Hematopoietic multipotent progenitor cell (in vitro differentiated cells): ENCODE results near the gene MARK2. TPM values are rescaled to one million over a fixed set of nuclear protein-coding genes. Genes with fewer than 3 reads are reported as not detected.

Source experiments
- DNase-seq, 3 donors: peaks; one replicate each; pipeline ENCODE4 v3.0.0-alpha.2; 2011 to 2015; ENCODE audit warnings: low read depth in 2 of 3, low spot score in 2 of 3
- total RNA-seq: library from RNA; depleted of rRNA; stranded (reverse); fragments of >200 nt; gene quantifications from one replicate; pipeline ENCODE4 v1.2.3, GENCODE V29; 2012

MARK2 gene
- total RNA-seq, 1 donor = 19.4 TPM

DNA sequence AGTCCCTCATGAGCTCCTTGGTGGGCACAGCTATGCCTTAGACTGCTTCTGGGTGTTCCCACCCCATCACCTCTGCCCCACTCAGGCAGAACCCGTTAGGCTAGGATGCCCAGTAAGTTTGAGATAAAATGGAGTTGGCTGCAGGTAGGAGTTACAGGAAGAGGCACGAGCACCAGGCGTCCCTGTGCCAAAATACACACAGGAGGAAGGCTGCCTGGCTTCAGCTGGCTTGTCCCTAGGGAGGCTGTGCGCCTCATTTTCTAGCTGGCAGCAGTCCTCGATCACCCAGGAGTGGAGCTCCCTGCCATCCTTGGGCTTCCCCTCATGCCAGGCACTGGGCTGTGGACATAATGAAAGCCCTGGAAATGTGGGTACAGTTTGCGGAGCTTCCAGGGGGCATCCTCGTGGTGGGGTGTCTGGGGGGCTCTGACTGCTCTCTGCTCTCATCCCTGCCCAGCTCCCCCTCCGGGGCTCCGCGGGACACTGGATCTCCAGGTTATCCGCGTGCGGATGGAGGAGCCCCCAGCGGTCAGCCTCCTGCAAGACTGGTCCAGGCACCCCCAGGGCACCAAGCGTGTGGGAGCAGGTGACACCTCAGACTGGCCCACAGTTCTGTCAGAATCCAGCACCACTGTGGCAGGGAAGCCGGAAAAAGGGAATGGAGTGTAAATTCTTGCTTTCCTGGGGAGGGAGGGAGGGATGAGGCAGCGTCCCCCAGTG is 12.3 kb upstream of the MARK2 start:
- no peak for DNase-seq

DNA sequence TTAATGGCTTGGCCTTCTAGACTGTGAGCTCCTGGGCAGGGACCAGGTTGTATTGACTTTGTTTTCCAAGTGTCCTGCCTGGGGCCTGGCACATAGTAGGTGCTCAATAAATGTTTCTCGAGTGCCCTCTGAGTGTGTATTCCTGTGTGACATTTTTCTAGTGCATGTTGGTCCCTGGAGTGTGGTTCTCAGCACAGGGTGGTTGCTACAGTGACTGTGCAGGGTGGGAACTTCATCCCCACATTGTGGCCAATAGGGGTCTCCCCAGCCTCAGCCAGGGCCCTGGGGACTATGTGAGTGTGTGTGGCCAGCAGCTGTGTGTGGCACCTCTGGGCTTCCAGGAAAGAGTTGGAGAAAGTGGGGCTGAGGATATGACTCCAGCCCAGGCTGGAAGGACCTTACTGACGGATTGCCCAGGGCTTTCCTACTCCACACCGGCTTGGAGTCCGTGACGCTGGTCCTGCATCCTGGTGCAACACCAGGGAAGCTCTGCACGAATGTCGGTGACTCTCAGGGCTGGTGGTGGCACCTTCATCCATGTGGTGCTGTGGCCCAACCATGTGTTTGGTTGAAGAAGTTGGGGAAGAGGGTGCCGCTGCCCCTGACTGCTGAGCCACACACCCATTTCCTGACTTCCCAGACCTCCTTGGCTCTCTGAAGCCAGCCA is 9.0 kb upstream of the MARK2 start:
- DNase-seq = peak in 2 of 3 donors; percentile 42 to 64

DNA sequence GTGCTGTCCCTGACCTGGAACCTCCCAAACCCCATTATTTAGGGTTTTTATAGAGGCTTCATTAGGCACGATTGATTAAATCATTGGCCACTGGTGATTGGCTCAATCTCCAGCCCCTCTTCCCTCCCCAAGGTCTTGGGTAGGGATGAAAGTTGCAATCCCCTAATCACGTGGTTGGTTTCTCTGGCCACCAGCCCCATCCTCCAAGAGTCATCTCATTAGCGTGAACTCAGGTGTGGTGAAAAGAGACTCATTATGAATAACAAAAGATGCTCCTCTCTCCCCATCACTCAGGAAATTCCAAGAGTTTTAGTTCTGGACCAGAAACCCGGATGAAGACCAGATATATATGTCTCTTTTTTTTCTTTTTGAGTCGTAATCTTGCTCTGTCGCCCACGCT is 7.6 kb upstream of the MARK2 start:
- DNase-seq = no peak

DNA sequence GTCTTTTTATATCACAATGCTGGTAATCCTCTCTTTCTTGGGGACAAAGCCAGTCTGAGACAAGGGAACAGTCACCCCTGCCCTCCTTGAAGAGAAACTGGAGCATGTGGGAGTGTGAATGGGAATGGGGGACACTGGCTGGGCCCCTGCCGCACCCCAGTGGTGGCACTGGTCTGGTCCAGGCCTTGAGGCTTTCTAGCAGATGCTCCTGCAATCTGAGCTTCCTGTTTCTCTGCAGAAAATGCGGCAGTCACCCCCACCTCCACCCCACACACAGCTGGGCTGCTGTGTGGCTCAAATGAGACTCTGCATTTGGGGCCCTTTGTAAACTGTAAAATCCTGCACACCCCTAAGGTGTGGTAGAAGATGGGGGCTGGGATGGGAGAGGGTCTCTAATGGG is 6.6 kb upstream of the MARK2 start:
- peak in 1 of 3 donors; percentile 42 for DNase-seq

DNA sequence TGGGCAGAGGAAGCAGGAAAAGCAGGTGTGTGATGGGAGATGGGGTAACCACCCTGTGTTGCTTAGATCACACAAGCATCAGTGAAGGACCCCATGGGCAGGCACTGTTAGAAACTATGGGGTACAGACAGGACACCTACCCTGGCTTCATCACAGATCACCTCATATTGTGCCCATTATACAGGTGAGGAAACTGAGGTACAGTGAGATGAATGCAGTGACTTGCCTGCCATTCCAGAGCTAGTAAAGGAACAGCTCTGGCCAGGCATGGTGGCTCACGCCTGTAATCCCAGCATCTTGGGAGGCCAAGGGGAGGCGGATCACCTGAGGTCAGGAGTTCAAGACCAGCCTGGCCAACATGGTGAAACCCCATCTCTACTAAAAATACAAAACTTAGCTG is 5.9 kb upstream of the MARK2 start:
- no peak for DNase-seq

DNA sequence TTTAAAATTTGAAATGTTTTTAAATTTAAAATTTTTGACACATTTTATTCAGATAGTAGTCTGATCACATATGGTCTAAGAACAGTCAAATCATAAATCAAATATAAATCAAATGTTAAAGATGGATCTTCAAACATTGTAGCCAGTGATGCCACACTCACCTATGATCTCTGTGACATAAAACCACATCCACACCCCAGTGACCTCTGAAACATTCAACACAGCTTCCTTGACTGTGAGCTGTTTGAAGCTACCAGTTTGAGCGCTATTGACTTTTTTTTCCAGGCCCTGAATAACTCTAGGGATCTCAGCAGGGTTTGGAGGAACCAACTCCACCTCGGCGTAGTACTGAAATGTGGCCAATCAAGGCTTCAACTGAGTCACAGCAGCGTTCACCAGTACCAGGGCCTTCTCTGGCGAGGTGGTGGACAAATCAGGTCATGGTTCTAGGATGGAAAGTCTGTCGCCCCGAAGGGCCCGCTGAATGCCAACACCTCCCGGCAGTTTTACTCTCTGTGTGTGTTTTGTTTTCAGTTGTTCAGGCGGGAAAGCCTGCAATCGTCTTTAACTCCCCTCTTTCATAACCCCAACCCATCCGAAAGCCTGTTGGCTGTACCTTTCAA is 4.3 kb upstream of the MARK2 start:
- no peak for DNase-seq

DNA sequence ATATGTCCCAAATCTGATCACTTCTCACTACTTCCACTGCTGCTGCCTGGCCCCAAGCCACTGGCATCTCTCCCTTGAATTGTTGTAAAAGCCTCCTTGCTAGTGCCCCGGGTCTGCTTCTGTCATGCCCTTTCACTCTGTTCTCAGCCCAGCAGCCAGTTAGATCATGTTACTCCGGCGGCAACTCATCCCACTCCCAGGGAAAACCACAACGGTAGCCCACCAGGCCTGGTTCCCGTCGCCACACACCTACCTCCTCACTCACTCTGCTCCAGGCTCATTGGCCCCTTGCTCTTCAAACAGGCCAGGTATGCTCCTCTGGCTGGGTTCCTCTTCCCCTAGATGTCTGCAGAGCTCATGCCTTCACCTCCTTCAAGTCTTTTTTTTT is 3.8 kb upstream of the MARK2 start:
- no peak for DNase-seq

DNA sequence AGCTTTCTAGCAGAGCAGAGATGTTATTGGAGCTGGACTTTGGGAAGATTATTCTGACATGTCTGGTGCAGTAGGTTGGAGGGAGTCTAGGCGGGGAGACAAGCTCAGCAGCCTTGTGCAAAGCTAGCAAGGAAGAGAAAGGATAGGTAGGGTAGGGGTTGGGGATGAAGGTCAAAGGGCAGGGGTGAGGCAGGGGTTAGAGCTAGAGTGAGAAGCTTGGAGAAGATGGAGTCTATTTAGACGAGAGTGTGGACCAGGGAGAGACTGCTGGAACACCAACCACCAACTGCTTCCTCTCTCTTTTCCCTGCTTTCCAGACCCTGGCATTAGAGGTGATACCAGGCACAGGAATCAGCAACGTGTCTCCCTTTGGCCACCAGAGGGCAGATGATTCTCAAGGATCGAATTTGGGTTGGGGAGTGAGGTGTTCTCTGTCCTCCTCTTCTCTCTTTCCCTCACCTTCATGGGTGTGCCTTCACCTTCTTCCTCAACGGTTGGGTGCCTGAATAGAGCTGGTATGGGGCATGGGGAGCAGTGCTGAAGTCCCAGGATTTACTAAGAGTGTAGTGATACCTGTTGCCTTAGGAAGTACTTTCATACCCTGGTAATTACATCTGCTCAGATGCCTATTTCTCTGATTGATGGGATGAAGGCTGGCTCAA is 1.8 kb upstream of the MARK2 start:
- DNase-seq = peak; percentile 52 to 82 (median 56)

DNA sequence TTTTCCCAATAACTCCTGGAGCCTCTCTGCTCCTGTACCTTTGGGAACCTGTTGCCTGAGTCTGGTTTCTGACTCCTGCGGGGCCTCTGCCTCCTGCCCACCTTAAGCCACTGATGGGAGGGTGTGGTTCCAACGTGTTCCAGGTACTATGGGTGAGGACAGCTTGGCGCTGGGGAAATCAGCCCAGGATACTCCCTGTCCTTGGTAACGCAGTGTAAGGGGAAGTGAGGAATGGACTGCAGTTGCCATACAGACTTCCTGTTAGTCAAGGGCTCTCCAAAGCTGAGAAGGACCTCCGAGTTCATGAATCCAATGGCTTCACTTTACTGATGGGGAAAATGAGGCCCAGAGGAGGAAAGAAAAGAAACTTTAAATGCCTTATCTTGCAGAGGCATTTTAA is 1.2 kb upstream of the MARK2 start:
- DNase-seq = no peak

DNA sequence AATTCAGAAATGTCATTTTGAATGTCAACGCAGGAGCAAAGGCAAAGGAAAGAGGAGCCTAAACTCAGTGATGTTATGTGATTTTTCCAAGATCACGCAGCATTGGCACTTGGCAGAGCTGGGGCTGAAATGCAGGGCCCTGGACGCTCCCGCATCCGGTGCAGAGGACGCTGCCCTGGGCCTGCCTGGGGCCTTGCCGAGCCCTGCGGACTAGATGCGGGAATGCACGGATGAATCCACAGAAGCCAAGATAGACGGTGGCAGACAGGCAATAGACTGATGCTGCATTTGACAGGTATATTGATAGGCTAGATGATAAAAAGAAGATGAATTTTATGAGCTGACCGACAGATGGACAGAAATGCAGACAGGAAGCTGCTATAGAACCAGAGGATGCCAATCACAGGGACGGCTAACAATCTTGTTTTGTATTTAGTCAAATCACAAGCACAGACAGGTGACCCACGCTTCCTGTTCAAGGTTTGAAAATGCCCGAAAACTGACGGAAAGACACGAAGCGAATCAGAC is 696 bp upstream of the MARK2 start:
- no peak for DNase-seq

DNA sequence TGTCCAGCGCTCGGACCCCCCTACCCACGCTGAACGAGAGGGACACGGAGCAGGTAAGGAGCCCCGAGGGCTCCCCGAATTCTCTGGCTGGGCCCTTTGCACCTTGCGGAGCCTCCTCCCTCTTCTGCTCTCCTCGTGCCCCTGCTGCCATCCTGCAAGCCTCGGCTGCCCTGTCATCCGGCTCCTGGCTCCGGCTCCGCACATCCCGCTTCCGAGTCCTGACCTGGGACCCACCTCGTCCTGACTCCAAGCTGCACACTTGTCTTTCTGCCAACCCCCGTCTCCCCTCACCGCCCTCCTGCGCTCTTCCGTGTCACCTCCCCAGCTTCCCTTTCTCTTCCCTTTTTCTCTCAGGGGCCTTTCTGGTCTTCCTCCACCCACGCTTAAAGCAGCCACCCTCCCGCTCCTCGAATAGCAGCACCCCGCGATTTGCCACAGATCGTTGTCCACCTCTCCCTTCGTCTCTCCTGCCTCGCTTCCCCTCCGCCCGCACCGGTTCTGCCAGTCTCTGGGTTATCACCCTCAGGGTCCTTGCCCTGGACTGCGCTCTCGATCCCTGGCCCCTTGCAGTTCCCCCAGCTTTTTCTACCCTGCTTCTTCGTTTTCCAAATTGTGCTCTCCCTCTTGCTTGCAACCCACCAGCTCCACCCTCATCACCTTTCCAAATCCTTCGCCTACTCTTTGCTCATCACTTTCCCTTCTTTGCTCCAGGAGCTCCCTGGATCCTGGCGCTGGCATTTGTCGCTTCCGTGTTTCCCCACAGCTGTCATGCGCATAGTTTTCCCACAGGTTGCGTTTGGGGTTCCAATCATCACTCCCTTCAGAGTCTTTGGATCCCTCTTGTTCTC is 822 bp downstream of the MARK2 start:
- peak in 1 of 3 donors; percentile 49 for DNase-seq

DNA sequence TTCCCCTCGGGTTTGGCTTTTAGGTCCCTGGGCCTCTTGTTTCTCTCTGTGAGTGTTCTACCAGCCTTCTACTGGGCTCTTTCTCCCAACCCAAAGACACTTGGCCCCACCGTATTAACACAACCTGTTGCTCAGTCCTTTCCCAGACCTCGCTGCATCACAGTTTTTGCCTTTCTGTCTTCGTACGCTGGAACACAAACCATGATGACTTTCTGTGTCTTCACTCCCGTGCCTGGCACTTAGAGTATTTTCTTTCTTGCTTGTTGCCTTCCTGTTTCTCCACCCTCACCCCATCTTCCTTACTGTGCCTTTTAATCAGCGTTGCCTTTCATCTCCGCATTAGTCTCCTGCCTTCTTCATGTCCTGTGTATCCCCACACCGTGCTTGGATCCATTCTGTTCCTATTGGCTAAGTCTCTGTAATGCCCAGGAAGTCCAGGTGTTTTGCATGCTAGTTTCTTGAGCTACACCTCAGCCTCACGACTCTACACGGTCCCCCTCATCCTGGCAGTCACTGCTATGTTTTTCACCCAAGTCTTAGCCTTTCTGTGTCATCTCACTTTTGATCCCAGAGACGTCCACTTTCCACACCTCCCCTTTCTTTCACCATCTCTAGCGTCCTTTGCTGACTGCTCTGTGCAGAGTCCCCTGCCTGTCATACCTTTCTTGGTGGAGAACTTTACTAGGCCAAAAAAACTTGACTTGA is 1.6 kb downstream of the MARK2 start:
- DNase-seq = no peak

DNA sequence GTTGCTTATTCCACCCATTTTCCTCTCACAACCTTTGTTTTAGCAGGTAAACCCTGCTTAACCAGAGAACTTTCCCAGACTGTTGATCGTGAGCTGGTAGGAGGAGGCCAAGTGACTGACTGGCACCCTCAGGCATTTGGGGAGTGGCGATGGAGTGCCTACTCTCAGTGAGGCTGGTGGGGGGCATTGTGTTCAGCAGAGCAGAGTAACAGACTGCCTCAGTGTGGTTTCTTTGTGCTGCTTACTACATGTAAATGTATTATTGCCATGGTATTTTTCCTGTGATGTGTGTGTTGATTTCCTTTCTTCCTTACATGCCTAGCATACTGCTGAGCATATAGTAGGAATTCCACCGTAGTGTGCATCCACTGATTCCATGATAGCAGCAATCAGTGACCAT is 2.6 kb downstream of the MARK2 start:
- no peak for DNase-seq

DNA sequence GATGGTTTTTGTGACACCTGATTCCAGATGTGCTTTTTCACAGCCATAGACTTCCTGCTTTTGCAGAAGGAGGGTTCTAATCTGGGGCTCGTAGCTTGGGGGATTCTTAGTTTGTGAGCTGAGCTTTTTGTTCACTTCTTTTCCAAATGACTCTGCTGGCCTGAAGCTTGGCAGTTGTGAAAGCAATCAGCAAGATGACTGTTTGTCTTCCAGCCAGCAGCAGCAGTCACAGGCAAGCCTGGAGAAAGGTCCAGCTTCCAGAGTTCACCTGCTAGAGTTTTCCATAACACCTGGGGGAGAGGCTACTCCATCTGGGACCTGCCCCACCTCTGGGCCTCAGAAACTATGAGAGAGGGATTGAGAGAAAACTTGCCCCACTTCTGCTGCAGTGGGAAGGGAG is 4.1 kb downstream of the MARK2 start:
- DNase-seq = no peak

DNA sequence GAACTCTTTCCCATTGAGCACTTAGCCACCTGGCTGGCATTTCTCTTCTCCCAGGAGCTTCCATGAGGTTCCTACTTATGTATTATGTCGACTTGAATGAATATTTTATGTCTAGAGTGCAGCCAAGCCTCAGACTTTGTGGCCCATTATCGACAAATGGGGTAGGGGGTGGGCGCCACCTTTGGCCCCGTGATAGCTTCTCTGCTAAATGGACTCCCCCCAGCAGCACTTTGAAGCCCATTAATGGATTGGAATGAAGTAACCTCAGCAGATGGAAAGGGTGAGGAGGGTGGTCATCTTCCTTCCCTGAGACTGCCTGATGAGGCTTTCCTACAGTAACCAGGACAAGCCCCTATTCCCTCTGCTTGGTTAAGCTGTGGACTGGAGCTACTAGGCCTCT is 5.9 kb downstream of the MARK2 start:
- DNase-seq = no peak

DNA sequence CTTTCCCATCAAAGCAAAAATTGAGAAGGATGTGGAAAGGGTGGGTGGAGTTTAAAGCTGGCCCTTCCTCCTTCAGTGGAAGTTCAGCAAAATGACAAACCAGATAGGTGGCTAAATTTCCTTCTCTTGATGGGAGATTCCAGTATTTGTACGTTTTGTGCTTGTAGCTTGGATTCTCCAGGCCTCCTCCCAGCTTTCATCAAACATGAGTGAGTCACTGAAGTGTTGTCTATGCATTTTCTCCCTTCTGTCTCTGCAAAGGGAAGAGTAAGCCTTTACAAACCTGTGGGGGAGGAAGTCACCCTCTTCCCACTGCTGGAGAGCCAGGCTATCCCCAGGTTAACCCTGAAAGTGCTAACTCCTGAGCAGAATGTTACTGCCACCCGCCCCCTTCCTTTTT is 6.4 kb downstream of the MARK2 start:
- DNase-seq = no peak

DNA sequence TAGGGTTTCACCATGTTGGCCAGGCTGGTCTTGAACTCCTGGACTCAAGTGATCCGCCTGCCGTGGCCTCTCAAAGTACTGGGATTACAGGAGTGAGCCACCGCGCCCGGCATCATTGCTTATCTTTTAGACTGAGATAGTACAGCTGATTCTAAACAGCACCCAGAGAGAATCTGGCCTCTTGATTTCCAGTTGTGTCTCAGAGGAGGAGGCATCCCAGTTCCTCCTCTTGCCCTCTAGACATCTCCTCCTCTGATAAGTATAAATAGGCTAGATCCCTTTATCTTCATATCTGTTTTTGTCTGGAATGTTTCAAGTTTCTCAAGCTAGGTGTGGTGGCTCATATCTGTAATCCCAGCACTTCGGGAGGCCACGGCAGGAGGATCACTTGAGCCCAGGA is 7.0 kb downstream of the MARK2 start:
- DNase-seq = no peak

DNA sequence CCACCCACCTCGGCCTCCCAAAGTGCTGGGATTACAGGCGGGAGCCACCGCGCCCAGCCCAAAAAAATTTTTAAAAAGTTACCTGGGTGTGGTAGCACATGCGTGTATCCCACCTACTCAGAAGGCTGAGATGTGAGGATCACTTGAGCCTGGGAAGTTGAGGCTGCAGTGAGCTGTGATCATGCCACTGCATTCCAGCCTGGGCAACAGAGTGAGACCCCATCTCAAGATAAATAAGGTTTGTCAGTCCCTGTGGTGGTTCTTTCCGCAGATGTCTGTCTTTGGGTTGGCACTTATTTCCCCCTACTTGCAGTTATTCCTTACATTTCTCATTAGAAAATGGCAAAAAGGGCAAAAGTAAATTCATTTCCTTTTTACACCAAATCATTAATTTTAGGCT is 8.0 kb downstream of the MARK2 start:
- DNase-seq = no peak

DNA sequence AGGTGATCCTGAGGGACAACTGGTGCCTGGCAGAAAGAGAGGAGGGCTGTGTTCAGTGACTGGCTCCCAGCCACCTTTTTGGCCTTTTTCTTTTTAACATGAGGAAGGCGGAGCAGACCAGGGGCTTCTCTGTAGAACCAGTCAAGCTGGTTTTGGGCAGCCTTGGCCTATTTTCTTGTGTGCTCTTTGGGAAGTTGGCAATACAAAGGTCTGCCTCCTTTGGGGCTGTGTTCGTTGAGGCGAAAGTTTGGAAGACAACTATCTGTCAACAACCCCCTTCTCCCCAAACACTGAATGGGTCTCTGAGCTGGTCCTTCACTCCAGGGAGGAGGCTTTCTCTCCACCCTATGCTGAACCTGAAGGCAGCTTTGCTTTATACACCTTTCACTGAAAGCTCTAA is 8.5 kb downstream of the MARK2 start:
- DNase-seq = no peak

DNA sequence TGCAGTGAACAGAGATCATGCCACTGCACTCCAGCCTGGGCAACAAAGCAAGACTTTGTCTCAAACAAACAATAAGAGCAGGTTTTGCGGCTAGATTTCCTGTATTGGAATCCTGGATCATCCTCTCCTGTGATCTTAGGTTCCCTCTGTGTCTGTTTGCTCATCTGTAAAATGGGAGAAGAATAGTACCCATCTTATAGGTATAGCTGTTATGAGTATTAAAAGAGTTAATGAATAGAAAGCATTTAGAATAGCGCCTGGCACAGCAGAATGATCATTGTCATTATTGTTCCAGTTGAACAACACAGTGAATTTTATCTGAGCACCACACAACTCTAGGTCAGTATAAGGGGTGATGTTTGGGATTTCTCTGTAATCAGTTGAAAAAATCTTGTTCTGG is 10.8 kb downstream of the MARK2 start:
- DNase-seq = no peak
